CD4-positive, alpha-beta T cell treated with Interleukin-4 for 4 hours (primary cell): ENCODE results near the gene KLF2.
"Not testable (repeated sequence)": the region's sequence is repeated elsewhere in the genome, so short reads cannot be mapped to it uniquely, and the experiment has no call there.

ENCODE experiments used
- DNase-seq: peaks from one replicate; pipeline ENCODE4 v3.0.0-alpha.2; 2020

KLF2 gene

GRCh38 chr19:16338470-16339360, 14.1 kb downstream of the KLF2 start:
- peak; percentile 51 for DNase-seq

- no peak for DNase-seq
These were observed 14.7 kb downstream of the KLF2 start for GRCh38 chr19:16339361-16339725.

GRCh38 chr19:16340092-16340491, 15.5 kb downstream of the KLF2 start:
- no peak for DNase-seq

- DNase-seq: no peak
These were observed 16.0 kb downstream of the KLF2 start for GRCh38 chr19:16340654-16341053.

- peak; percentile 37 for DNase-seq
These were observed 17.5 kb downstream of the KLF2 start for GRCh38 chr19:16342002-16342715.

GRCh38 chr19:16343156-16343555, 18.5 kb downstream of the KLF2 start:
- no peak for DNase-seq

GRCh38 chr19:16345457-16345856, 20.8 kb downstream of the KLF2 start:
- DNase-seq: no peak

GRCh38 chr19:16347099-16347498, 22.5 kb downstream of the KLF2 start:
- not testable (repeated sequence) for DNase-seq

- DNase-seq: no peak
These were observed 23.1 kb downstream of the KLF2 start for GRCh38 chr19:16347706-16348105.

- DNase-seq: no peak
These were observed 25.0 kb downstream of the KLF2 start for GRCh38 chr19:16349551-16350152.

- no peak for DNase-seq
These were observed 26.6 kb downstream of the KLF2 start for GRCh38 chr19:16351133-16351809.

GRCh38 chr19:16355293-16356043, 30.8 kb downstream of the KLF2 start:
- no peak for DNase-seq

- no peak for DNase-seq
These were observed 33.8 kb downstream of the KLF2 start for GRCh38 chr19:16358456-16358855.

- DNase-seq: no peak
These were observed 34.4 kb downstream of the KLF2 start for GRCh38 chr19:16359074-16359473.

- DNase-seq: peak; percentile 32
These were observed 35.3 kb downstream of the KLF2 start for GRCh38 chr19:16359964-16360363.

- no peak for DNase-seq
These were observed 36.1 kb downstream of the KLF2 start for GRCh38 chr19:16360738-16361137.

GRCh38 chr19:16361254-16361653, 36.6 kb downstream of the KLF2 start:
- DNase-seq: no peak

GRCh38 chr19:16361926-16362325, 37.3 kb downstream of the KLF2 start:
- DNase-seq: no peak

GRCh38 chr19:16363133-16363851, 38.7 kb downstream of the KLF2 start:
- DNase-seq: no peak

- DNase-seq: no peak
These were observed 39.2 kb downstream of the KLF2 start for GRCh38 chr19:16363852-16364230.

GRCh38 chr19:16364231-16364865, 39.7 kb downstream of the KLF2 start:
- no peak for DNase-seq
